Measurements from ENCODE around the gene MAP3K2.

Gene MAP3K2

DNA sequence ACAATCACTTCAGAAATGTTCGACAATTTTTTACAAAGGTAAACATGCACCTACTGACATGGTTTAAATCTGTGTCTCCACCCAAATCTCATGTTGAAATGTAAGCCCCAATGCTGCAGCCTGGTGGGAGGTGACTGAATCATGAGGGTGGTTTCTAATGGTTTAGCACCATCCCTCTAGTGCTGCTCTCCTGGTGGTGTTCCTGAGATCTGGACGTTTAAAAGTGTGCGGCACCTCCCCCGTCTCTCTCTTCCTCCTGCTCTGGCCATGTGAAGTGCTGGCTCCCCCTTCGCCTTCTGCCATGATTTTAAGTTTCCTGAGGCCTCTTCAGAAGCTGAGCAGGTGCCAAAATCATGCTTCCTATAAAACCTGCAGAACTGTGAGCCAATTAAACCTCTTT, 28.3 kb downstream of the MAP3K2 start:
- Histone ChIP-seq H3K4me1 (ENCODE audit: insufficient read depth, low read length, severe bottlenecking) (no peaks in the 10 kb centered on the region), H3K4me2 (ENCODE audit: low read length) (no peak overlapping the region), H3K9me2 (ENCODE audit: low read depth, low read length) (no peaks in the 10 kb centered on the region), H3F3A (ENCODE audit: insufficient read depth, low read length) (no peaks in the 10 kb centered on the region), H3K9me3 (ENCODE audit: low read length) (0 out of 2 replicates have a peak, but pooled peaks cover 4% of the 10 kb centered on the region), H4K20me1 (ENCODE audit: insufficient read depth, low read length) (no peaks in the 10 kb centered on the region), H3K79me2 (ENCODE audit: insufficient read depth, low read length) (peaks cover 71% of the 10 kb centered on the region), H3K9ac (ENCODE audit: low read length) (no peak overlapping the region), H3K36me3 (ENCODE audit: insufficient read depth, low read length) (no peaks in the 10 kb centered on the region), H2AFZ (ENCODE audit: low read length) (no peak overlapping the region), H3K4me3 (ENCODE audit: low read depth, low read length, poor library complexity, severe bottlenecking) (no peak overlapping the region), H3K27ac (ENCODE audit: low read depth, low read length, poor library complexity, severe bottlenecking) (no peak overlapping the region), H3K27me3 (ENCODE audit: insufficient read depth, low read length) (no peaks in the 10 kb centered on the region)
- TF ChIP-seq EZH2 (IDR thresholded peaks at IDR 0.05; ENCODE audit: borderline replicate concordance, low read length) (no peak), CTCF (IDR thresholded peaks at IDR 0.05; ENCODE audit: low read length) (no peak)

DNA sequence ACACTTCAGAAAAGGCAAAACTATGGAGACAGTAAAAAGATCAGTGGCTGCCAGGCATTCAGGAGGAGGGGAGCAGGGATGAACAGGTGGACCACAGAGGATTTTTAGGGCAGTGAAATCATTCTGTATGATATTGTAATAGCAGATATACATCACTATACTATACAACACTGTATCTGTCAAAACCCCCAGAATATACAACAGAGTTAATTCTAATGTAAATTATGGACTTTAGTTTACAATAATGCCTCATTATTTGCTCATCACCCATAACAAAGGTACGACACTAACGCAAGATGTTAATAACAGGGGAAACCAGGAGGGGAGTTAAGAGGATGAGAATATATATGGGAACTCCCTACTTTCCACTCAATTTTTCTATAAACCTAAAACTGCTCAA, 28.8 kb downstream of the MAP3K2 start:
- TF ChIP-seq EZH2 (IDR thresholded peaks at IDR 0.05; ENCODE audit: borderline replicate concordance, low read length): no peak
- no peak for TF ChIP-seq CTCF (IDR thresholded peaks at IDR 0.05; ENCODE audit: low read length)
- H3K79me2 ChIP-seq (ENCODE audit: insufficient read depth, low read length): peaks cover 70% of the 10 kb centered on the region
- no peaks in the 10 kb centered on the region for H3K4me1 ChIP-seq (ENCODE audit: insufficient read depth, low read length, severe bottlenecking)

DNA sequence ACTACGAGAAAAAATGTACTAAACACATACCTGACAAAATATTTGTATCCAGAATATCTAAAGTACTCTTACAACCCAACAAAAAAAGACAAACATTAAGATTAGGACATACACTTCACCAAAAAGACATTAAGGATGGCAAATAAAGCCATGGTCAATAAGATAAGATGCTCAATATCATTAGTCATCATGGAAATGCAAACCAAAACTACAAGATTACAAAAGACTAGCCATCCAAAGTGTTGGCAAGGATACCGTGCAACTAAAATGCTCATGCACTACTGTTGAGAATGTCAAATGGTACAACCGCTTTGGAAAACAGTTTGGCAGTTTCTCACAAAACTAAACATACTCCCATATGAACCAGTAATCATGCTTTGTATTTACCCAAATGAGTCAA, 29.7 kb downstream of the MAP3K2 start:
- Histone ChIP-seq H3K27me3 (ENCODE audit: insufficient read depth, low read length) (no peaks in the 10 kb centered on the region), H3K9me3 (ENCODE audit: low read length) (0 out of 2 replicates have a peak, but pooled peaks cover 4% of the 10 kb centered on the region), H4K20me1 (ENCODE audit: insufficient read depth, low read length) (no peaks in the 10 kb centered on the region)

More for the DNA sequence above, 28.8 kb downstream of the MAP3K2 start:
- Histone ChIP-seq H3K9me3 (ENCODE audit: low read length) (0 out of 2 replicates have a peak, but pooled peaks cover 4% of the 10 kb centered on the region), H3F3A (ENCODE audit: insufficient read depth, low read length) (no peaks in the 10 kb centered on the region), H2AFZ (ENCODE audit: low read length) (no peak overlapping the region), H3K27me3 (ENCODE audit: insufficient read depth, low read length) (no peaks in the 10 kb centered on the region), H3K27ac (ENCODE audit: low read depth, low read length, poor library complexity, severe bottlenecking) (no peak overlapping the region), H3K4me3 (ENCODE audit: low read depth, low read length, poor library complexity, severe bottlenecking) (no peak overlapping the region), H3K9me2 (ENCODE audit: low read depth, low read length) (no peaks in the 10 kb centered on the region), H4K20me1 (ENCODE audit: insufficient read depth, low read length) (no peaks in the 10 kb centered on the region), H3K4me2 (ENCODE audit: low read length) (no peak overlapping the region), H3K36me3 (ENCODE audit: insufficient read depth, low read length) (no peaks in the 10 kb centered on the region), H3K9ac (ENCODE audit: low read length) (no peak overlapping the region)

More for the DNA sequence above, 29.7 kb downstream of the MAP3K2 start:
- TF ChIP-seq EZH2 (IDR thresholded peaks at IDR 0.05; ENCODE audit: borderline replicate concordance, low read length) (no peak), CTCF (IDR thresholded peaks at IDR 0.05; ENCODE audit: low read length) (no peak)
- Histone ChIP-seq H3K36me3 (ENCODE audit: insufficient read depth, low read length) (no peaks in the 10 kb centered on the region), H3K9ac (ENCODE audit: low read length) (no peak overlapping the region), H3K27ac (ENCODE audit: low read depth, low read length, poor library complexity, severe bottlenecking) (no peak overlapping the region), H3K4me2 (ENCODE audit: low read length) (no peak overlapping the region), H3K4me3 (ENCODE audit: low read depth, low read length, poor library complexity, severe bottlenecking) (no peak overlapping the region), H3K4me1 (ENCODE audit: insufficient read depth, low read length, severe bottlenecking) (no peaks in the 10 kb centered on the region), H3K79me2 (ENCODE audit: insufficient read depth, low read length) (peaks cover 61% of the 10 kb centered on the region), H3F3A (ENCODE audit: insufficient read depth, low read length) (no peaks in the 10 kb centered on the region), H2AFZ (ENCODE audit: low read length) (no peak overlapping the region), H3K9me2 (ENCODE audit: low read depth, low read length) (no peaks in the 10 kb centered on the region)

Data from OCI-LY1 (cell line).